ENCODE data around the gene ENO2.

DNA sequence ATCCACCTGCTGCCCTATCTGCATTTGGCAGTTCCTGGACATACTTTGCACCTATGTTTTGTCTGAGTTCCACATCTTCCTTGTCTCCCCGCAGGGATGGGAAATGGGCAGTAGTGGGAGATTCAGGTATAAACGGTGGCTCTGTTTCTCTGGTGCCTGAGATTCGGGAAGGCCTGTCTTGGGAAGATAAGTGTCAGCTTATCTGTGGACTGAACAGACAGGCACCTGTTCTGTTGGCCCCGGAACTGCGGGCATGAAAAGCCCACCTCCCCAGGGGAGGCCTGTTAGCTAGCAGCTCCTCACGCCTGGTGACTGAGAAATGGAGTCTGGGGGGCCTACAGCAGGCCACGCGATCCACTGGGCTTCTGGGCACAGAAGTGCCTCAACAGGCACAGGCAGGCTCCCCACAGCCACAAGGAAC lies 50.2 kb downstream of the ENO2 start:
- TF ChIP-seq CTCF (IDR thresholded peaks at IDR 0.05; ENCODE audit: low read length) (no peak), EZH2 (IDR thresholded peaks at IDR 0.05; ENCODE audit: borderline replicate concordance, low read length) (no peak)
